HG03575 (cell line): Measurements from ENCODE around the gene HOXC10.

ENCODE experiments used
- ATAC-seq: cut with Tn5 transposase; IDR thresholded peaks from one replicate; pipeline ENCODE4 v1.9.1; 2021; ENCODE audit not compliant: unreplicated experiment, insufficient number of reproducible peaks, low FRiP score; ENCODE audit errors: extremely low read depth

Gene HOXC10

DNA sequence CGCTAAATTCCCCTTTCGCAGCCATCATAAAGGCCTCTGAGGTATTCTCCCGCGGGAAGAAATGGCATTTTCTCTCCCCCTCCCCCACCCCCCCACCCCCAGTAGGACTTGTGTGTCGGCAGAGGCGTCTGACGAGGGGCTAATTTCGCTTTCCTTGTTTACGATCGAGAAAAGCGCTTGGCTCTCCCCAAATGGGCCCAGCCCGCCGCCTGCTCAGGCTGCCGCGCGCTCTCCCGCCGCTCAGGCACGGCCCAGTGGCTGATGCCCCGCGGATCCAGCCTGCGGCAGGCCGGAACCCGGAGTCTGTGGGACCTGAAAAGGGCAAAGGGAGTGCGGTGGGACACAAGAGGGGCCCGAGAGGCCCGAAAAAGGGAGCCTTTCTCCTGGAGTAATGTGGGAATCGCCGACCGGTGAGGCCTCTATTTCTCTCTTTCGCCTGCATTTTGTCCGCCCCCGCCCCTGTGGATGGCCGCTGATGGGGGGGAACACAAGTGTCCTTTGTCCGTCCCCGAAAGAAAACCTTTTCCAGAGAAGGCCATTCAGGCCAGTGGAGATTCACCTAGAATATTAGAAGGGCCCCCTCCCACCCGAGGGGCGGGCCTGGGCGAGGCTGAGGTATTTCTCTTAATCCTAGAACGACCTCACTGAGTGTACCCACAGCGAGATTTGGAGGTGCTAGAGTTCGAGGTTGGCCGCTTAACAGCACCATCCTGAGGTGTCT, 34.3 kb downstream of the HOXC10 start:
- ATAC-seq = no peak

- ATAC-seq = no peak
Observed at GRCh38 chr12:54019924-54020590, 35.1 kb downstream of the HOXC10 start.

DNA sequence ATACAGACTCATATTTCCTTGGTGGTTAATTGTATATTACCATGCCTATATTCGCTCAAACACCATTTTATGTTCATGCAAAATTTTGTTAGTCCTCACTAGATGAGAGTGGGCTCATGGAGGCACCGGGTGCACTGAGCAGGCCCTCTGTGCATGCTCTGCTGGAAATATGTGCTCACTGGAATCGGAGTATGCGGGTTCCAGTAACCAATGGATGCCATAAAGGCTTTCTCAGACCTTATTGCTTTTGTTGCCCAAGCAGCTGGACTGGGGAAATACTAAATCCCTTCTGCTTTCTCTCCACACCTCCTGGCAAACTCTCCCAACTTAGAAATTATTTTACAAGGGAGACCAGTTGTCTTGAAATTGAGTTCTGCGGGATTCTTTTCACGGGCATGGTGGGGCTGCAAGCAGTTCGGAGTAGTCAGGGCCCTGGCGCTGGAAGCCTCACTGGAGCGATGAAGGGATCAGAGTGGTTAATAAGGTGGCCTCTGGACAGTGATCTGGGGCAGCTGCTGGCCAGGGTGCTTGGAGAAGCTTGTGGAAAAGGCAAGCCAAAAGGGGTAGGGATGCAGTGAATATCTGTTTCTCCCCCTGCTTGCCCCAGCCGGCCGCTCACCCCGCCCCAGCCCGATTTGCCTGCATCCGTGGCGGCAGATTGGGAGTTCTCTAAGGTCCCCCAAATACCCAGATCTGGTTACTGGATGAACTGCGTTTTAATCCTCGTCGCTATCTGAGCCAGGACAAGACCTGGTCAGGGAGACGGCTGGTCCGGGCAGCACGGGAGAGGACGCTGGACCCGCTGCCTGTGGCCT, 35.9 kb downstream of the HOXC10 start:
- ATAC-seq = no peak

DNA sequence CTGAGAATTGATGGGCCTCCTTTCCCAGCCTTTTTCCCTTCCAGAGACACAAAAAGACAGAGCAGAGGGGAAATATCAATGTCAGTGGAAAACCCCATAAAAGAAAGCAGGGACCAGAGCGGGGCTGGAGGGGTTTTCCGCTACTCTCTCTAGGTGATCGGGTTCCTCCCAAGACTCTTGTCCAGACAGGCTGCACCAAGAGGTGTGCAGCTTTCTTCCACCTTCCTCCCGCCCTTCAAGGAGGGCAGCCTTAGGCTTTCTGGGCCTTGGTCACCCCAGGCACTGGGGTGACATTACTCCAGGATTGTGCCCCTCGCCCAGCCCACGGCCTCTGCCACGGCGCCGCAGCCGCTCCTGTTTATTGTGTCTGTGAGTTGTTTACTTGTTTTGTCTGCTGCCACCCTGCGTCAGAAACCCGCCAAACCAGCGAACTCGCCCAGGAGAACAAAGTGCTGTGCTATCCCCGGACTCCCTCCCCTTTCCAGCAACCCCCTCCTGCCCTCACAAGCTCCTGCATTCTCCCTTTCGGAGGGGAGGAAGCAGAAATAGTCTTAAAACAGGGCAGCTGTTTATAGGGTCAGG, 36.6 kb downstream of the HOXC10 start:
- ATAC-seq = no peak

GRCh38 chr12:54022960-54023884, 38.3 kb downstream of the HOXC10 start:
- no peak for ATAC-seq

- ATAC-seq = no peak
Observed at GRCh38 chr12:54024127-54024526, 39.2 kb downstream of the HOXC10 start.

GRCh38 chr12:54024581-54025305, 39.8 kb downstream of the HOXC10 start:
- no peak for ATAC-seq

DNA sequence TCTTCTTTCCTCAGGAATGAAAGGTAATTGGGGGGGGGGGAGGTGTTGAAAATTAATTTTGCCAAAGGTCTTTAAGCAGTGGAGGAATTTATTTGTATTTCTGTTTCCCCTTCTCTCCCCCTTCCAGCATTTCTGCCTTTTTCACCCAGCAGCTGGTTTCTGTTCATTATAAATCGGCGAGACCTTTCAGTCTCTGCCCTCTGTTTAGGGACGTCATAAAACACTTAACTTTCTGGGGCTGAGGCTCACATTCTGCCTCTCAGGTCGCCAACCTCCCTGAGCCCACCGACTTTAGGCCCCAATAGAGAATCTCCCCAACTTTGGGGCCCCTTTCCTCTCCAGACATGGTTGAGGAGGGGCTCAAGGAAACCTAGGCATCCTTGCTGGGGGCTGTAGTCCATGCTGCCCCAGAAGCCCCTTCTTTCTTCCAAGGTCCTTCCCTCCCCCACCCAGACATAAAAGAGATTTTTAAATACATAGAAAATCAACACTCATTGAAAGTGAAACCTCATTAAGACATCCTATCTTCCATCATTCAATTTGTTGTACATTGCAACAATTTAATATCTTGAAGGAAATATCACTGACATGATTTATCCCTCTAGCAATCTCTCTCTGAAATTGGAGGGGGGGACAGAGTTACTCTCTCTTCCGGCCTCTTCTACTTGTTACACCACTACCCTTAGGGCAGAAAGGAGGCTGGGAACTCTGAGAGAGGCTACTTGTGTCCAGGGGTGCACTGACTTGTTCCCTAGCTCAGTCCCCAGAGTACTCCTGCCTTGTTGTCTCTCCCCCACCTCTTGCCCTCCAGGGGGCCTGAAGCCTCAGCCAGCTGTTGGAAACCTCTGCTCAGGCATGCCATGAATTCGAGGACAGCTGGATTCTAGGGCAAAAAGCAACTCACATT, 40.8 kb downstream of the HOXC10 start:
- no peak for ATAC-seq

- no peak for ATAC-seq
Observed at GRCh38 chr12:54026640-54027441, 41.9 kb downstream of the HOXC10 start.

- ATAC-seq = no peak
Observed at GRCh38 chr12:54027442-54027786, 42.5 kb downstream of the HOXC10 start.

GRCh38 chr12:54028314-54029201, 43.6 kb downstream of the HOXC10 start, which contains the start of gene HOXC6:
TSS of gene HOXC6 (plus strand) at chr12:54028440. CDS start at chr12:54028522, 82 bp downstream.
- ATAC-seq = no peak

GRCh38 chr12:54029529-54030441, 44.8 kb downstream of the HOXC10 start:
- no peak for ATAC-seq

GRCh38 chr12:54030442-54030801, 45.5 kb downstream of the HOXC10 start:
- ATAC-seq = no peak

DNA sequence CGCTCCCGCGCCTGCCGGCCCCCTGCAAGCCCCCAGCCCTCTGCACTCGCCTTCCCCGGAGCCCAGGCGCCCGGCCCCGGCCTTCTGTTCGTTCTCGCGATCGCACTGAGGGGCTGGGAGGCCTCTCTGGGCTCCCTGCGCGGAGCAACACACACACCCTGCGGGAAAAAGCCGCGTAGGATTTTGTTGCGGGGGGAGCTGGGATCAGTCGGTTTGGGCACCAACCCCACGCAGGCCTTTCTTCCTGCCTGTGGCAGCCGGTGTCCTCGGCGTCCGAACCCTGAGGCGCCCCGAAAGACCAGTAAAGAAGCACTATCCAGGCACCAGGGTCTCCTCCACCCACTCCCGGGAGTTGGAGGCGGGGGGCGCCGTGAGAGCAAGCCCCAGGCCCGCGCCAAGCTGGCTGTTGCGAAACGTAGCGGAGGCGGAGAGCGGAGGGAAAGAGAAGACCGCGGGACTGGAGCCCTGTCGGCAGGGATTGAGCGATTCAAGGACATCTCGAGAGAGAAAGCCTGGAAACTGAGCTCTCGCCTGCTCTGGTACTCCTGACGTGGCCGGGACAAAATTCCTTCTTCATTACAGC, 46.0 kb downstream of the HOXC10 start:
- no peak for ATAC-seq
